CD4-positive, alpha-beta T cell treated with Interleukin-4 for 1 hour (primary cell): ENCODE data around the gene ADM.

Experiments used
- DNase-seq, 2 donors: peaks; one replicate each; pipeline ENCODE4 v3.0.0-alpha.2; 2020 to 2022

Gene ADM

GRCh38 chr11:10310301-10310841 is 5.5 kb downstream of the ADM start:
- no peak for DNase-seq

- DNase-seq = no peak
These were observed 6.9 kb downstream of the ADM start for GRCh38 chr11:10311802-10312201.

GRCh38 chr11:10314199-10315072 is 9.6 kb downstream of the ADM start:
- DNase-seq = peak; percentile 53 to 59

GRCh38 chr11:10315083-10315482 is 10.2 kb downstream of the ADM start:
- no peak for DNase-seq

GRCh38 chr11:10317151-10317755 is 12.4 kb downstream of the ADM start:
- no peak for DNase-seq

GRCh38 chr11:10317776-10318526 is 13.1 kb downstream of the ADM start:
- no peak for DNase-seq

GRCh38 chr11:10318527-10318802 is 13.6 kb downstream of the ADM start:
- DNase-seq = no peak

- no peak for DNase-seq
These were observed 15.1 kb downstream of the ADM start for GRCh38 chr11:10319702-10320558.

GRCh38 chr11:10320736-10321465 is 16.0 kb downstream of the ADM start:
- no peak for DNase-seq

GRCh38 chr11:10322401-10322800 is 17.5 kb downstream of the ADM start:
- no peak for DNase-seq

GRCh38 chr11:10322830-10323792 is 18.2 kb downstream of the ADM start:
- peak; percentile 22 to 48 for DNase-seq

- no peak for DNase-seq
These were observed 18.9 kb downstream of the ADM start for GRCh38 chr11:10323793-10324170.

- DNase-seq = no peak
These were observed 19.6 kb downstream of the ADM start for GRCh38 chr11:10324474-10324873.

- DNase-seq = no peak
These were observed 20.6 kb downstream of the ADM start for GRCh38 chr11:10325277-10326011.

- no peak for DNase-seq
These were observed 21.4 kb downstream of the ADM start for GRCh38 chr11:10326012-10326964.

GRCh38 chr11:10327254-10327653 is 22.4 kb downstream of the ADM start:
- DNase-seq = no peak

- DNase-seq = no peak
These were observed 23.6 kb downstream of the ADM start for GRCh38 chr11:10328314-10329098.

GRCh38 chr11:10329356-10329755 is 24.5 kb downstream of the ADM start:
- DNase-seq = no peak
